ENCODE results near the gene NUCKS1. TPM values are rescaled to one million over a fixed set of nuclear protein-coding genes. Genes with fewer than 3 reads are reported as not detected.
"Not testable (repeated sequence)": the region's sequence is repeated elsewhere in the genome, so short reads cannot be mapped to it uniquely, and the experiment has no call there.

The NUCKS1 gene
- total and polyA plus RNA-seq, 5 donors, result 89.9 to 277 (median 250) TPM

- Histone ChIP-seq H3K9me3 (ENCODE audit: control insufficient read depth, low read length) (no peaks in the 10 kb centered on the region), H3K27me3 (ENCODE audit: control insufficient read depth, insufficient read depth) (no peaks in the 10 kb centered on the region), H3K27ac (ENCODE audit: low read length) (no peak overlapping the region), H3K4me3 (ENCODE audit: low read length) (no peak overlapping the region), H3K4me1 (ENCODE audit: control insufficient read depth, insufficient read depth, low read length) (peaks cover 1% of the 10 kb centered on the region)
- intact Hi-C loops (cut with DNase I), result no loop called here
- ATAC-seq (no peak), DNase-seq (no peak)
- 86% methylated on average over 1 of the region's 1 CpG for WGBS
Observed at GRCh38 chr1:205725514-205725913, 24.5 kb downstream of the NUCKS1 start.

GRCh38 chr1:205720740-205721139 is 29.2 kb downstream of the NUCKS1 start:
- H3K4me3 ChIP-seq (ENCODE audit: low read length); ATAC-seq; H3K27me3 ChIP-seq (ENCODE audit: control insufficient read depth, insufficient read depth); H3K9me3 ChIP-seq (ENCODE audit: control insufficient read depth, low read length); H3K27ac ChIP-seq (ENCODE audit: low read length); intact Hi-C loops (cut with DNase I); H3K4me1 ChIP-seq (ENCODE audit: control insufficient read depth, insufficient read depth, low read length); DNase-seq: not testable (repeated sequence)
- WGBS, result 97% methylated on average over 2 of the region's 2 CpGs

GRCh38 chr1:205719762-205720161 is 30.2 kb downstream of the NUCKS1 start:
- no peak for ATAC-seq

GRCh38 chr1:205719015-205719414 is 31.0 kb downstream of the NUCKS1 start:
- Histone ChIP-seq H3K4me1 (ENCODE audit: control insufficient read depth, insufficient read depth, low read length) (no peaks in the 10 kb centered on the region), H3K27me3 (ENCODE audit: control insufficient read depth, insufficient read depth) (no peaks in the 10 kb centered on the region), H3K9me3 (ENCODE audit: control insufficient read depth, low read length) (no peaks in the 10 kb centered on the region), H3K4me3 (ENCODE audit: low read length) (no peak overlapping the region), H3K27ac (ENCODE audit: low read length) (no peak overlapping the region)
- no peak for ATAC-seq
- no peak for DNase-seq
- intact Hi-C loops (cut with DNase I), result no loop called here
- WGBS, result 58% methylated on average over 3 of the region's 3 CpGs

More at GRCh38 chr1:205719762-205720161, 30.2 kb downstream of the NUCKS1 start:
- no peak overlapping the region for H3K4me3 ChIP-seq (ENCODE audit: low read length)
- H3K4me1 ChIP-seq (ENCODE audit: control insufficient read depth, insufficient read depth, low read length), result no peaks in the 10 kb centered on the region
- H3K9me3 ChIP-seq (ENCODE audit: control insufficient read depth, low read length), result no peaks in the 10 kb centered on the region
- intact Hi-C loops (cut with DNase I), result no loop called here
- DNase-seq, result no peak
- H3K27ac ChIP-seq (ENCODE audit: low read length), result no peak overlapping the region
- no peaks in the 10 kb centered on the region for H3K27me3 ChIP-seq (ENCODE audit: control insufficient read depth, insufficient read depth)

GRCh38 chr1:205716371-205717132 is 33.4 kb downstream of the NUCKS1 start:
- Histone ChIP-seq H3K4me3 (ENCODE audit: low read length) (no peak overlapping the region), H3K4me1 (ENCODE audit: control insufficient read depth, insufficient read depth, low read length) (no peaks in the 10 kb centered on the region), H3K27ac (ENCODE audit: low read length) (no peak overlapping the region), H3K27me3 (ENCODE audit: control insufficient read depth, insufficient read depth) (no peaks in the 10 kb centered on the region), H3K9me3 (ENCODE audit: control insufficient read depth, low read length) (no peaks in the 10 kb centered on the region)
- DNase-seq (no peak), ATAC-seq (no peak)
- 82% methylated on average over 7 of the region's 7 CpGs for WGBS
- intact Hi-C loops (cut with DNase I), result no loop called here

- H3K27me3 ChIP-seq (ENCODE audit: control insufficient read depth, insufficient read depth), result no peaks in the 10 kb centered on the region
- DNase-seq (no peak), ATAC-seq (no peak)
- WGBS, result 79% methylated on average over 5 of the region's 5 CpGs
- intact Hi-C loops (cut with DNase I), result no loop called here
- H3K9me3 ChIP-seq (ENCODE audit: control insufficient read depth, low read length), result no peaks in the 10 kb centered on the region
- peaks cover 1% of the 10 kb centered on the region for H3K4me1 ChIP-seq (ENCODE audit: control insufficient read depth, insufficient read depth, low read length)
- no peak overlapping the region for H3K27ac ChIP-seq (ENCODE audit: low read length)
- no peak overlapping the region for H3K4me3 ChIP-seq (ENCODE audit: low read length)
Observed at GRCh38 chr1:205715628-205716027, 34.4 kb downstream of the NUCKS1 start.

- WGBS, result 78% methylated on average over 4 of the region's 4 CpGs
- no peak for DNase-seq
- H3K27me3 ChIP-seq (ENCODE audit: control insufficient read depth, insufficient read depth), result no peaks in the 10 kb centered on the region
- intact Hi-C loops (cut with DNase I), result loop anchor here in 2 of 4 donors (5.0 kb wide), 3 partner anchors 53 to 123 kb away; no protein-coding TSS in a partner anchor
- H3K27ac ChIP-seq (ENCODE audit: low read length), result no peak overlapping the region
- H3K9me3 ChIP-seq (ENCODE audit: control insufficient read depth, low read length), result no peaks in the 10 kb centered on the region
- ATAC-seq, result no peak
- H3K4me1 ChIP-seq (ENCODE audit: control insufficient read depth, insufficient read depth, low read length), result peaks cover 1% of the 10 kb centered on the region
- H3K4me3 ChIP-seq (ENCODE audit: low read length), result no peak overlapping the region
Observed at GRCh38 chr1:205714906-205715246, 35.1 kb downstream of the NUCKS1 start.

- no peak for ATAC-seq
- intact Hi-C loops (cut with DNase I), result loop anchor here in 2 of 4 donors (5.0 kb wide), 3 partner anchors 52 to 122 kb away; no protein-coding TSS in a partner anchor
Observed at GRCh38 chr1:205714190-205714905, 35.6 kb downstream of the NUCKS1 start.

GRCh38 chr1:205711105-205712048 is 38.6 kb downstream of the NUCKS1 start:
- Histone ChIP-seq H3K4me1 (ENCODE audit: control insufficient read depth, insufficient read depth, low read length) (peaks cover 7% of the 10 kb centered on the region), H3K27me3 (ENCODE audit: control insufficient read depth, insufficient read depth) (no peaks in the 10 kb centered on the region), H3K4me3 (ENCODE audit: low read length) (no peak overlapping the region), H3K27ac (ENCODE audit: low read length) (no peak overlapping the region), H3K9me3 (ENCODE audit: control insufficient read depth, low read length) (no peaks in the 10 kb centered on the region)
- intact Hi-C loops (cut with DNase I), result loop anchor here in 3 of 4 donors (2.0 to 5.0 kb wide), 4 partner anchors 49 to 119 kb away; no protein-coding TSS in a partner anchor
- WGBS, result 41% methylated on average over 8 of the region's 8 CpGs
- ATAC-seq (peak; percentile 78 to 79), DNase-seq (peak in 1 of 3 donors; percentile 25)

More at GRCh38 chr1:205714190-205714905, 35.6 kb downstream of the NUCKS1 start:
- Histone ChIP-seq H3K4me3 (ENCODE audit: low read length) (no peak overlapping the region), H3K27me3 (ENCODE audit: control insufficient read depth, insufficient read depth) (no peaks in the 10 kb centered on the region), H3K9me3 (ENCODE audit: control insufficient read depth, low read length) (no peaks in the 10 kb centered on the region), H3K4me1 (ENCODE audit: control insufficient read depth, insufficient read depth, low read length) (peaks cover 1% of the 10 kb centered on the region), H3K27ac (ENCODE audit: low read length) (no peak overlapping the region)
- no peak for DNase-seq
- WGBS, result 73% methylated on average over 5 of the region's 5 CpGs

- ATAC-seq (no peak), DNase-seq (no peak)
- Histone ChIP-seq H3K4me1 (ENCODE audit: control insufficient read depth, insufficient read depth, low read length) (peaks cover 7% of the 10 kb centered on the region), H3K27me3 (ENCODE audit: control insufficient read depth, insufficient read depth) (no peaks in the 10 kb centered on the region), H3K27ac (ENCODE audit: low read length) (no peak overlapping the region), H3K4me3 (ENCODE audit: low read length) (no peak overlapping the region), H3K9me3 (ENCODE audit: control insufficient read depth, low read length) (no peaks in the 10 kb centered on the region)
- intact Hi-C loops (cut with DNase I), result loop anchor here in 3 of 4 donors (2.0 to 5.0 kb wide), 4 partner anchors 48 to 118 kb away; no protein-coding TSS in a partner anchor
- WGBS, result 33% methylated on average over 1 of the region's 1 CpG
Observed at GRCh38 chr1:205710201-205711062, 39.5 kb downstream of the NUCKS1 start.
